Adipocyte (in vitro differentiated cells): ENCODE data around the gene ASPDH.
"Not testable (repeated sequence)": the region's sequence is repeated elsewhere in the genome, so short reads cannot be mapped to it uniquely, and the experiment has no call there.

ENCODE experiments used
- DNase-seq: peaks from one replicate; pipeline ENCODE4 v3.0.0-alpha.2; 2015; ENCODE audit warnings: low read depth
- H3K27me3 ChIP-seq: replicated peaks from 2 replicates; pipeline ENCODE4 v1.7.0; 2013; ENCODE audit warnings: mild to moderate bottlenecking, low read length, moderate library complexity; ENCODE audit not compliant: control insufficient read depth, insufficient read depth
- H3K36me3 ChIP-seq: 2 replicates; pipeline ENCODE4 v1.7.0; 2013; ENCODE audit warnings: low read length, mild to moderate bottlenecking, moderate library complexity; ENCODE audit not compliant: control insufficient read depth, insufficient read depth, severe bottlenecking
- H3K4me1 ChIP-seq: 2 replicates; pipeline ENCODE4 v1.7.0; 2013; ENCODE audit warnings: mild to moderate bottlenecking, low read length, moderate library complexity; ENCODE audit not compliant: control insufficient read depth, insufficient read depth
- H3K4me3 ChIP-seq: 2 replicates; pipeline ENCODE4 v1.7.0; 2013; ENCODE audit warnings: mild to moderate bottlenecking, low read length, moderate library complexity
- H3K9ac ChIP-seq: 2 replicates; pipeline ENCODE4 v1.7.0; 2013; ENCODE audit warnings: mild to moderate bottlenecking, low read length, moderate library complexity
- H3K9me3 ChIP-seq: 2 replicates; pipeline ENCODE4 v1.7.0; 2013; ENCODE audit warnings: mild to moderate bottlenecking, low read length, moderate library complexity; ENCODE audit not compliant: control insufficient read depth

The ASPDH gene

DNA sequence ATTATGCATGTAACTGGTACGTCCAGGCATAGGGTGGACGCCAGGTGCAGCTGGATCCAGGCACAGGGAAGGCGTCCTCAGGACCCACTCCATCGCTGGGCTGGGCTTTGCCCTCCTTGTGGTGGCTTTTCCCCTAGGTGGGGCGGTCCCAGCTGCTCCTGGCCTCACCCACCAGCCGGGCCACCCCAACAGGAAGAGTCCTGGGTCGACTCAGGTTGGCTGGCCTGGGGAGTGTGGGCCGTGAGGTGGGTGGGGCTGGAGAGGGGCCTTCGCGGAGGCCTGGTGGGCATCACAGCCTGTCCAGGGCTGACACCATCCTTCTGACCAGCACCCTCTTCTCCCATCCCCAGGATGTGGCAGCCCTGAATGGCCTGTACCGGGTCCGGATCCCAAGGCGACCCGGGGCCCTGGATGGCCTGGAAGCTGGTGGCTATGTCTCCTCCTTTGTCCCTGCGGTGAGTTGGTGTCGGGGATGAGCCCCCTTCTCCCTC lies 33.9 kb downstream of the ASPDH start:
- Histone ChIP-seq H3K4me1 (peaks cover 9% of the 10 kb centered on the region), H3K36me3 (peaks cover 31% of the 10 kb centered on the region), H3K9ac (no peak overlapping the region), H3K9me3 (no peaks in the 10 kb centered on the region), H3K27me3 (no peaks in the 10 kb centered on the region), H3K4me3 (no peak overlapping the region)
- no peak for DNase-seq

DNA sequence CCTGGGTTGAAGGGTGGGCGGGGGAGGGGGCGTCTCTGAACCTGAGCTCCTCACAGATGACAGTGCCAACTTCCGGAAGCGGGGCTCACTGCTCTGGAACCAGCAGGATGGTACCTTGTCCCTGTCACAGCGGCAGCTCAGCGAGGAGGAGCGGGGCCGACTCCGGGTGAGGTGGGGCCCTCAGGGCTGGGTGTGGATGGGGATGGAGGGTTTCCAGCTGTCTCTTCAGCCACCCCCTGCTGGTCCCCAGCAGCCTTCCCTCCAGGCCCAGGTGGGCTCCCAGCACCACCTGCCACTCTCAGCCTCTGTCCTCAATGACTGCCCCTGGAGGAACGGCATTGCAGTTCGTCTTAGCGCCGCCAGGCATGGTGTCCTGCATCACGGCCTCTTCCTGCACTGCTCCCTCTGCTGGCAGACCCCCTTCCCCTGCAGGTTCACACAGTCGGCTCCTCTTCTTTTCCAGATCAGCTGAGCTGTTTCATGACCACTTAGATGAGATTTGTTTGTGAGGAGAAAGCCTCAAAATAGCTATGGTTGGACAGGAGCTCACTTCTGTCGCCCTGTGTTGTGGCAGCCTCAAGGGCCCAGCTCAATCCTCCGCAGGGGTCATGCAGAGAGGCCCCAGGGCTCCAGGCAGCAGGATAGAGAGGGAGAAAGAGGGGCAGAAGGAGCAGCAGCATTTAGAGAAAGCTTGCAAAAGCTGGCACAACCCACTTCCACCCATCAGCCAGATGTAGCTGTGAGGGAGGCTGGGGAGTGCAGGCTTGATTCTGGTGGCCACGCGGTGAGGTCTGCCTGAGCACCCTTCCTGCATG lies 34.6 kb downstream of the ASPDH start:
- H3K4me3 ChIP-seq: no peak overlapping the region
- H3K9me3 ChIP-seq: no peaks in the 10 kb centered on the region
- no peaks in the 10 kb centered on the region for H3K27me3 ChIP-seq
- peak; percentile 53 for DNase-seq
- H3K36me3 ChIP-seq: peaks cover 31% of the 10 kb centered on the region
- H3K4me1 ChIP-seq: peaks cover 9% of the 10 kb centered on the region
- no peak overlapping the region for H3K9ac ChIP-seq

DNA sequence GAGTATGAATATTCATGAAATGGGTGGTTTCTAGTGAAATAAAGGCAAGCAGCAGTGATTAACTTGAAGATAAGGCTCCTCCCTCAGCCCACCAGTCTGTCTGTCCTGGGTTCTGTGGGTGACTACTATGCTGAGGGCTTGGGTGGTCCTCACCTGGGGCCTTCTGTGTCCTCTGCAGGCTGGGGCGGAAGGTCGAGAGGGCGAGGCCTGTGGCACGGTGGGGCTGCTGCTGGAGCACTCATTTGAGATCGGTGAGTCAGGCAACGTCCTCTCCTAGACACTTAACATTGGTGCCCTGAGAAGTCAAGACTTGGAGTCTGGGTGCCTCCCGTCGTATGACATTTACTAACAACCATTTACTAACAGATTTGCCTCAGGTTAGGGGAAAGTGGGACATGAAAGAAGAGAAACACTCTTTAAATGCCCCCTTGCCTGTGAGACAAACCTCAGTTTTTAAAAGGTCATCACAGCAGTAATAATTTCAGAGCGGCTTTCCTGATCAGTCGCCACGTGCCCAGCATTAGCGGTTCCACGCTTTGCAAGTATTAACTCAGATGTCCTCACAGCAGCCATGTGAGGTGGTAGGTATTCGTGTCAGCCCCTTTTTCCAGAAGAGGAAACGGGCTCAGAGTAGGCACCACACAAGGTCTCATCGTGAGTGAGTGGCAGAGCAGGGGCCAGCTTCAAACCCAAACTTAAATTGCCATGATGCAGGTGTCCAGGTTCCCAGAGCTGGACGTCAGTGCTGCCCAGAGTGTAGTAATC lies 35.8 kb downstream of the ASPDH start:
- Histone ChIP-seq H3K27me3 (no peaks in the 10 kb centered on the region), H3K4me1 (peaks cover 9% of the 10 kb centered on the region), H3K9me3 (no peaks in the 10 kb centered on the region), H3K4me3 (peak overlapping the region; percentile 99), H3K9ac (no peak overlapping the region), H3K36me3 (peaks cover 24% of the 10 kb centered on the region)
- no peak for DNase-seq

- H3K9me3 ChIP-seq: no peaks in the 10 kb centered on the region
- peak overlapping the region; percentile 99 for H3K4me3 ChIP-seq
- H3K4me1 ChIP-seq: peaks cover 9% of the 10 kb centered on the region
- no peak for DNase-seq
- no peaks in the 10 kb centered on the region for H3K27me3 ChIP-seq
- peaks cover 22% of the 10 kb centered on the region for H3K36me3 ChIP-seq
- H3K9ac ChIP-seq: peak overlapping the region; percentile 94
Observed at GRCh38 chr19:50476907-50477238, 36.8 kb downstream of the ASPDH start.

- Histone ChIP-seq H3K4me1 (peaks cover 9% of the 10 kb centered on the region), H3K27me3 (no peaks in the 10 kb centered on the region), H3K9me3 (no peaks in the 10 kb centered on the region), H3K4me3 (peak within 1 kb of the TSS; percentile 99), H3K9ac (peak within 1 kb of the TSS; percentile 94), H3K36me3 (peaks cover 19% of the 10 kb centered on the region)
- DNase-seq: peak; percentile 84
Observed at GRCh38 chr19:50476224-50476906, 37.3 kb downstream of the ASPDH start, which contains the start of the genes EMC10 and GARIN5A. Gene EMC10 (plus strand): TSS chr19:50476507. CDS start chr19:50476545, 38 bp downstream. Gene GARIN5A (minus strand): TSS chr19:50476848. CDS start chr19:50476388, 460 bp downstream.

DNA sequence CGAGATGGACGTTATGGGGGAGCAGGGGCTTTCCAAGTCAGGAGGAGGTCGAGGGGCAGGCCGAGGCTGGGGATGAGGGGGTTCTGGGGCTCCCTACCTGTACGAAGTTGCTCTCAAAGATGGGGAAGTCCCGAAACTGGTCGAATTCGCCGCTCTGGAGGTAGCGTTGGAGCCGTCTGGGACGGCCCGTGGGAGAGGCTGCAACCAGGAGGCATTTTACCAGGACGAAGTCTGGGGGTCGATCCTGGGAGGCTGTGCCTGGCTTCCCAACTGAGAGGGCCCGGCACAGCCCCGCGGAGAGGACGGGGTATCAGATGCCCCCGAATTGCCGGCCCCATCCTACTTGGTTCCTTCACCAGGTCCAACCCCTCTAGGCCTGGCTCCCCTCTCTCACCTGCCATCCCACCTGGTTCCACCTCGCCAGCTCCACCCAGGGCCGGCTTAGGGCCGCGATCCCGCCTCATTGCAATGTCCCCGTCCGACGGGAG lies 37.9 kb downstream of the ASPDH start:
- Histone ChIP-seq H3K4me3 (peak overlapping the region; percentile 99), H3K36me3 (peaks cover 14% of the 10 kb centered on the region), H3K9me3 (no peaks in the 10 kb centered on the region), H3K4me1 (peaks cover 9% of the 10 kb centered on the region), H3K27me3 (no peaks in the 10 kb centered on the region), H3K9ac (no peak overlapping the region)
- DNase-seq: no peak

- H3K4me3 ChIP-seq: no peak overlapping the region
- H3K9ac ChIP-seq: no peak overlapping the region
- H3K27me3 ChIP-seq: no peaks in the 10 kb centered on the region
- H3K36me3 ChIP-seq: peaks cover 8% of the 10 kb centered on the region
- no peak for DNase-seq
- no peaks in the 10 kb centered on the region for H3K9me3 ChIP-seq
- peaks cover 9% of the 10 kb centered on the region for H3K4me1 ChIP-seq
Observed at GRCh38 chr19:50475101-50475568, 38.6 kb downstream of the ASPDH start.

GRCh38 chr19:50473336-50473735 lies 40.4 kb downstream of the ASPDH start:
- DNase-seq, H3K27me3 ChIP-seq, H3K36me3 ChIP-seq, H3K4me1 ChIP-seq, H3K9ac ChIP-seq, H3K9me3 ChIP-seq, H3K4me3 ChIP-seq: not testable (repeated sequence)

DNA sequence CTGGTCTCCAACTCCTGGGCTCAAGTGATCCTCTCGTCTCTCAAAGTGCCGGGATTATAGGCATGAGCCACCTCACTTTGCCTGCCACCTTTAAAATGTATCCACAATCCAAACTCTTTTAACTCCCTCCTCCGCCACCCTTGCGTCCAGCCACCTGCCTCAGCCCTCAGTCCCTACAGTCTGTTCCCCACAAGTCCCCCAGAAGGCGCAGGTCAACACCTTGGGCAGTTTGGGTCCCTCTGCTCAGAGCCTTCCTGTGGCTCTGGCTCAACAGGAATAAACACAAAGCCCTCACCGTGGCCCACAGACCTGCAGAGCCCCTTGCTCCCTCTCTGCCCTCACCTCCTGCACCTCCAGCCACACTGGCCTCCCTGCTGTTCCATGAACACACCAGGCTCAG lies 44.9 kb downstream of the ASPDH start:
- no peak overlapping the region for H3K4me3 ChIP-seq
- H3K9me3 ChIP-seq: no peaks in the 10 kb centered on the region
- peaks cover 10% of the 10 kb centered on the region for H3K27me3 ChIP-seq
- H3K4me1 ChIP-seq: no peaks in the 10 kb centered on the region
- no peak overlapping the region for H3K9ac ChIP-seq
- H3K36me3 ChIP-seq: no peaks in the 10 kb centered on the region
- no peak for DNase-seq

DNA sequence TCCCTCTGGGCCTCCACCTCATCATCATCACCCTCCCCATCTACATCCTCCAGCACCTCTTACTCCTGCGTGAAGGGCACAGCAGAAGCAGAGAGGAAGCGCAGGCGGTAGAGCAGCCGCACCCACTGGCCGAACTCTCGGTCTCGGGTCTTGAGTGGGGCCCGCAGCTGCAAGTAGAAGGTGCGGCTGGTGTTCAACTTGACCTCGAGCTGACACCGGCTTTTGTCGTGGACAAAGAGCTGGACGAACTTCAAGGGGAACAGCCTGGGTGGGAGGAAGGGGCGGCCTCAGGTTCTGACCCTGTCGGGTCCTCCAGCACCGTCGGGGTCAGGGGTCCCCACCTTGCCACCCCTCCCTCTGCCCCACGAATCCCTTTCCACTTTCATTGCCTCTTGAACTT lies 46.1 kb downstream of the ASPDH start:
- Histone ChIP-seq H3K4me1 (no peaks in the 10 kb centered on the region), H3K4me3 (no peak overlapping the region), H3K36me3 (no peaks in the 10 kb centered on the region), H3K9ac (no peak overlapping the region), H3K9me3 (no peaks in the 10 kb centered on the region), H3K27me3 (peaks cover 10% of the 10 kb centered on the region)
- no peak for DNase-seq

GRCh38 chr19:50466706-50467039 lies 47.0 kb downstream of the ASPDH start:
- peaks cover 10% of the 10 kb centered on the region for H3K27me3 ChIP-seq
- no peak for DNase-seq
- no peak overlapping the region for H3K9ac ChIP-seq
- H3K36me3 ChIP-seq: no peaks in the 10 kb centered on the region
- H3K4me3 ChIP-seq: no peak overlapping the region
- no peaks in the 10 kb centered on the region for H3K9me3 ChIP-seq
- H3K4me1 ChIP-seq: no peaks in the 10 kb centered on the region
